GM15510 (cell line): ENCODE data around the gene ZNF419.

Experiments used
- POLR2A ChIP-seq: IDR thresholded peaks from 3 replicates; pipeline ENCODE4 v1.6.1; 2011; ENCODE audit warnings: borderline replicate concordance; ENCODE audit not compliant: insufficient read length; ENCODE audit errors: extremely low read depth

Gene ZNF419

DNA sequence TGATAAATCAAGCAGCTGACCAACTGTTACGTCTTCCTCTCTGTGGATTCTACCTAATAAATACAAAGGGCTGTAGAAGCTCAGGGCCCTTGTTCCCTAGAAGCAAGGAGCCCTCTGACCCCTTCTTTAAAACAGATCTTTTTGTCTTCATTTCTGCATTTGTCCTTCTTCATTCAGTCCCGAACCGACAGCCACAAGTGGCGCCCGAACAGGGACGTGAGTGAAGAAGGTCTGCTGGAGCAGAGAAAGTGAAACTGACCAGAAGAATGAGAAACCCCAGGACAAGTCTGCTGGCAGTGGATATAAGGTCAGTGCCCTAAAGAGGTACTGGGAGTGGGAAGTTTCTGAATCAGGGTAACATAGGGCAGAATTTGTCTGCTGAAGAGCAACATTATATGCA lies 25.3 kb downstream of the ZNF419 start:
- TF ChIP-seq POLR2A, result no peak

GRCh38 chr19:57515255-57515654 lies 27.7 kb downstream of the ZNF419 start:
- TF ChIP-seq POLR2A, result no peak

GRCh38 chr19:57527136-57527881 lies 39.8 kb downstream of the ZNF419 start, which contains the start of gene ZNF549:
ZNF549 (plus strand) TSS chr19:57527356; CDS start chr19:57527574, 218 bp downstream.
- TF ChIP-seq POLR2A, result peak; percentile 59

- TF ChIP-seq POLR2A, result no peak
Observed at GRCh38 chr19:57537953-57538547, 50.5 kb downstream of the ZNF419 start.
